HepG2 (cell line): Measurements from ENCODE around the gene TCAP. TPM values are rescaled to one million over a fixed set of nuclear protein-coding genes. Genes with fewer than 3 reads are reported as not detected.

Experiments
- BCL3 ChIP-seq: sonication (generic); formaldehyde crosslinking; IDR thresholded peaks from 2 replicates; pipeline ENCODE4 v1.5.1; 2020; ENCODE audit warnings: mild to moderate bottlenecking, missing genetic modification reagents, moderate library complexity
- BCLAF1 ChIP-seq: fragments of 450-650 bp; IDR thresholded peaks from 2 replicates; pipeline ENCODE4 v1.6.1; 2017; ENCODE audit warnings: mild to moderate bottlenecking
- DNMT1 ChIP-seq: sonication (generic); formaldehyde crosslinking; IDR thresholded peaks from 2 replicates; pipeline ENCODE4 v1.5.1; 2020; ENCODE audit warnings: mild to moderate bottlenecking, missing genetic modification reagents
- HOXA3 ChIP-seq: sonication (generic); formaldehyde crosslinking; IDR thresholded peaks from 2 replicates; pipeline ENCODE4 v1.5.0; 2020; ENCODE audit warnings: missing genetic modification reagents
- KLF9 ChIP-seq: IDR thresholded peaks from 2 replicates; pipeline ENCODE4 v1.6.1; 2016; ENCODE audit warnings: low read depth
- MTERF4 ChIP-seq: sonication (generic); formaldehyde crosslinking; IDR thresholded peaks from 2 replicates; pipeline ENCODE4 v1.8.0; 2023; ENCODE audit warnings: mild to moderate bottlenecking, missing genetic modification reagents
- NAIF1 ChIP-seq: sonication (generic); formaldehyde crosslinking; IDR thresholded peaks from 2 replicates; pipeline ENCODE4 v1.5.0; 2020; ENCODE audit warnings: mild to moderate bottlenecking, missing genetic modification reagents, borderline replicate concordance
- NPAS2 ChIP-seq: sonication (generic); formaldehyde crosslinking; IDR thresholded peaks from 2 replicates; pipeline ENCODE4 v1.8.0; 2022; ENCODE audit warnings: mild to moderate bottlenecking, missing genetic modification reagents, borderline replicate concordance
- RNF219 ChIP-seq: sonication (generic); formaldehyde crosslinking; IDR thresholded peaks from 2 replicates; pipeline ENCODE4 v1.5.0; 2020; ENCODE audit warnings: mild to moderate bottlenecking, missing genetic modification reagents
- TAF15 ChIP-seq: fragments of 200-400 bp; formaldehyde crosslinking; IDR thresholded peaks from one replicate; pipeline ENCODE4 v1.6.1; 2018; ENCODE audit warnings: mild to moderate bottlenecking, low read depth, low read length; ENCODE audit not compliant: poor library complexity, severe bottlenecking
- TBP ChIP-seq: sonication (generic); formaldehyde crosslinking; IDR thresholded peaks from 2 replicates; pipeline ENCODE4 v1.5.0; 2020; ENCODE audit warnings: missing genetic modification reagents
- ZBTB10 ChIP-seq: sonication (generic); formaldehyde crosslinking; IDR thresholded peaks from 2 replicates; pipeline ENCODE4 v1.4.0; 2020; ENCODE audit warnings: missing genetic modification reagents, borderline replicate concordance
- ZBTB44 ChIP-seq: sonication (generic); formaldehyde crosslinking; IDR thresholded peaks from 2 replicates; pipeline ENCODE4 v1.4.0; 2020; ENCODE audit warnings: missing genetic modification reagents
- ZNF414 ChIP-seq: sonication (generic); formaldehyde crosslinking; IDR thresholded peaks from 2 replicates; pipeline ENCODE4 v1.5.0; 2020; ENCODE audit warnings: missing genetic modification reagents
- ZNF883 ChIP-seq: sonication (generic); formaldehyde crosslinking; IDR thresholded peaks from 2 replicates; pipeline ENCODE4 v1.5.1; 2020; ENCODE audit warnings: mild to moderate bottlenecking, missing genetic modification reagents; ENCODE audit errors: not compliant biosample characterization
- polyA plus RNA-seq, 8 experiments: library from polyadenylated mRNA; depleted of rRNA in 3 of 8; stranded (reverse) in 7 of 8; unstranded in 1 of 8; fragments of >200 nt; fragmentation: Illumina TruSeq in 4 of 8; extraction: Trizol in 4 of 8; gene quantifications; 2 replicates each; pipeline versions ENCODE4 v1.2.1 to v1.2.3, GENCODE V29; 2011 to 2016; ENCODE audit warnings: low read depth in 4 of 8, missing spikeins in 1 of 8, mixed read lengths in 1 of 8; ENCODE audit not compliant: insufficient read depth in 1 of 8
- total RNA-seq, 5 experiments: library from RNA; depleted of rRNA; stranded (reverse); fragments of >200 nt; fragmentation: Illumina TruSeq; extraction: Trizol; gene quantifications; 2 replicates each; pipeline ENCODE4 v1.2.3, GENCODE V29; 2016; ENCODE audit warnings: low read depth in 1 of 5

The TCAP gene
- total and polyA plus RNA-seq, 2 of the 13 experiments (the other 11 are each of a cell fraction or from before 2014, with no cell fraction given): 0.24 to 0.65 TPM

- no peak for TF ChIP-seq BCLAF1
- no peak for TF ChIP-seq KLF9
- 0 out of 2 replicates have a peak, but pooled peaks have one; percentile 7 for TF ChIP-seq ZNF414
- no peak for TF ChIP-seq TBP (CRISPR knock-in tag)
- TF ChIP-seq DNMT1 (CRISPR knock-in tag): 0 out of 2 replicates have a peak, but pooled peaks have one; percentile 12
- no peak for TF ChIP-seq ZBTB44
- TF ChIP-seq NPAS2 (CRISPR knock-in tag): no peak
- no peak for TF ChIP-seq ZBTB10 (CRISPR knock-in tag)
- no peak for TF ChIP-seq RNF219 (CRISPR knock-in tag)
- no peak for TF ChIP-seq HOXA3 (CRISPR knock-in tag)
- no peak for TF ChIP-seq MTERF4 (CRISPR knock-in tag)
- no peak for TF ChIP-seq ZNF883 (CRISPR knock-in tag)
- no peak for TF ChIP-seq TAF15
- peak; percentile 25; the same call in 1 of the 2 replicates for TF ChIP-seq BCL3 (CRISPR knock-in tag)
- no peak for TF ChIP-seq NAIF1 (CRISPR knock-in tag)
Measured at GRCh38 chr17:39651923-39652586, 13.1 kb upstream of the TCAP start (continued).
